ENCODE results near the gene C1orf35.

C1orf35 gene

DNA sequence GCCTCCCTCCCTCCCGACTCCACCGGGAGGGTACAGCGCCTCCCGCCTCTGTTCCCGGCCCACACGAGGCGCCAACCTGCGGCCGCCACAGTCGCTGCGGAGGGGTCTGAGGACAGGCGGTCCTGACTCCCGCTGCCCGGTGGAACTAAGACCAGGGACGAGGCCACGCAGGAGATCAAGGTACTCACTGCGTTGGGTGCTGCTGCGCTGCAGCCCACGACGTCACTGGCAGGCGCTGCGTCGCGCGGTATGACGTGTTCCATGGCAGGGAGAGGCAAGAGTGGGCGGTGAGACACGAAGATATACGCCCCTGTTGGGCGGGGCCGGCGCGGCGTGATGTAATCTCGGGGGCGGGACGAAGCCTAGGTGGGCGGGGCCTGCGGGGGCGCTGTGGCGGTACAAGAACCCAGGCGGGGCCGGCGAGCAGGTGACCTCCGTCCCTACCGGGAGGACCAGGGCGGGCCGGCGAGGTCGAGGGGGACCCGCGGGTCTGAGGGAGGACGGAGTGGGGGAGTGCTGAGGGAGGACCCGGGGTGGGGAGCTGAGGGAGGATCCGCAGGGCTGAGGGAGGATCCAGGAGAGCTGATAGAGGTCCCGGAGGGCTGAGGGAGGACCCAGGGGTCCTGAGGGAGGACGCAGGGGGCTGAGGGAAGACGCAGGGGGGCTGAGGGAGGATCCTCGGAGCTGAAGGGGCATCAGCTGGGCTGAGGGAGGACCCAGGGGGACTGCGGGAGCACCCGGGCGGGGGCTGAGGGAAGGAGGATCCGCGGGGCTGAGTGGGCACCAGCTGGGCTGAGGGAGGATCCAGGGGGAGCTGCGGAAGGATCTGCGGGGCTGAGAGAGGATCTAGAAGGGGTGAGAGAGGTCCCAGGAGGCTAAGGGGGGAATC is 6.2 kb upstream of the C1orf35 start, which contains the start of gene MRPL55:
Gene MRPL55, minus strand, starts transcription at position 227 of the 889 bp plus-strand sequence. CDS start 1,039 bp downstream, outside the sequence.
- peak; percentile 77 to 80 for DNase-seq

DNA sequence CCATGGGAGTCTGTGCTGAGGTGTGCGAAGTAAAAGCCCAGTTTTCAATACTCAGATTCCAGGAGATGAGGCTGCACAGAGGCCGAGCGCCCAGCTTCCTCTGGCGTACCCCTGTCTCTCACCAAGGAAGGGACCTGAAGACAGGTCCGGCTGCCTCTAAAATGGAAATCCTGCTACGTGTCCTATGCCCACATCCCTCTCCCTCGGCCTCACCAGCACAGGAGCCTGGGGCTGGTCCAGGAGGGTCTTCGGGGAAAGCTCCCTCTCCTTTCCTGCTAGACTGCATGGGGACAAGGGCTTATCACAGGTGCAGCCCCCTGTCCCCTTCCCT is 5.6 kb upstream of the C1orf35 start:
- DNase-seq, result no peak

GRCh38 chr1:228108055-228108690 is 5.0 kb upstream of the C1orf35 start:
- no peak for DNase-seq

DNA sequence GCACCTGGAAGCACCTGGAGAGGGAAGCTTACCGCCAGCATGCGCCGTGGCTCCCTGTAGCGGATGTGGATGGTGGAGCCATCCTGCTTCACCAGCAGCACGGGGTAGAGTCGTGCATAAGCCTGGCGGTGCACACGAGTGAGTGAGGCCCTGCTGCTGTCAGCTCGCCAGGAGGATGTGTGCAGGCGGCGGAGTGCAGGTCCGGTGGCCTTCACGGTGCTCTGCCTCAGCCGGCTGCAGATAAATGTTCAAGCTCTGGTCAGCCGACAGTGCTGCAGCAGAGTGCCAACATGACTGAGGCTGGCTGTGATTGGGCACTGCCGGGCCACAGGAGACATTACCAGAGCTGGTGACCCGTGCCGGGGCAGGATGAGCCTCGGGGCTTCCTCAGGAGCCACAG is 4.5 kb upstream of the C1orf35 start:
- no peak for DNase-seq

- no peak for DNase-seq
These were observed 3.6 kb upstream of the C1orf35 start for GRCh38 chr1:228106800-228107054.

DNA sequence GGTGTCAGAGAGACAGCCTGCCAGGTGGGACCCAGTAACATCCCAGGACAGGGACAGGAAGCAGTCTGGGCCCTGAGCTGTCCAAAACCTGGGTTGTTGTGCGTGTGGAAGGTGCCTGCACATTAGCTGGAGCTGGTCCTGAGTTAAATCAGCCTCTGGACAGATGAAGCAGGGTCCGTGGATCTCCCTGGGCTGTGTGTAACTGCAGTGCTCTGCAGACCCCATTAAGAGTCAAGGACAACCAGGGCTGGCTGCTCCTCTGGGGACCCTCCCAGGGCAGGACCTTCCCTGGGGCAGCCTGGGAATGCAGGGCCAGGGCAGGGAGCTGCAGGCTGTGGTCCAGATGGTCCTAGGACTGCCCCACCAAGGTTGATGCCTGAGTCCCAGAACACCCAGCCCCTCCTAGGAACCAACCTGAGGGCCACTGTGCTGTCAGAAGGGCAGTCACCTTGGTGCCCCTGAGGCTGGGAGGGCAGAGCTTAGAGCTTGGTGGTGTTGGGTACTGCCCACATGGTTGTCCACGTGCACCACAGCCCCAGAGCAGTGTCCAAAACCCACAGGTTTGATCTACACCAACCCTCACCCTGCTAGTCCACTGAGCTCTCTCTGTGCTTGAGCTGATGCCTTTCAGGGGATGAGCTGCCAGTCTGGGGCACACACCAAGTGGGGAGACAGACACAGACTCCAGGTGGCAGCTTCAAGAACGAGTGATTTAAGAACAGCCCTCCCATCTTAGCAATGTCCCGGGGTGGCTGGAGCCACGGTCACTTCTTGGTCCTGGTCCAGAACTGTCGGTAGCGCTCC is 3.1 kb upstream of the C1orf35 start:
- DNase-seq, result no peak

- DNase-seq, result no peak
These were observed 2.3 kb upstream of the C1orf35 start for GRCh38 chr1:228105270-228105995.

- DNase-seq, result no peak
These were observed 1.6 kb upstream of the C1orf35 start for GRCh38 chr1:228104526-228105269.

DNA sequence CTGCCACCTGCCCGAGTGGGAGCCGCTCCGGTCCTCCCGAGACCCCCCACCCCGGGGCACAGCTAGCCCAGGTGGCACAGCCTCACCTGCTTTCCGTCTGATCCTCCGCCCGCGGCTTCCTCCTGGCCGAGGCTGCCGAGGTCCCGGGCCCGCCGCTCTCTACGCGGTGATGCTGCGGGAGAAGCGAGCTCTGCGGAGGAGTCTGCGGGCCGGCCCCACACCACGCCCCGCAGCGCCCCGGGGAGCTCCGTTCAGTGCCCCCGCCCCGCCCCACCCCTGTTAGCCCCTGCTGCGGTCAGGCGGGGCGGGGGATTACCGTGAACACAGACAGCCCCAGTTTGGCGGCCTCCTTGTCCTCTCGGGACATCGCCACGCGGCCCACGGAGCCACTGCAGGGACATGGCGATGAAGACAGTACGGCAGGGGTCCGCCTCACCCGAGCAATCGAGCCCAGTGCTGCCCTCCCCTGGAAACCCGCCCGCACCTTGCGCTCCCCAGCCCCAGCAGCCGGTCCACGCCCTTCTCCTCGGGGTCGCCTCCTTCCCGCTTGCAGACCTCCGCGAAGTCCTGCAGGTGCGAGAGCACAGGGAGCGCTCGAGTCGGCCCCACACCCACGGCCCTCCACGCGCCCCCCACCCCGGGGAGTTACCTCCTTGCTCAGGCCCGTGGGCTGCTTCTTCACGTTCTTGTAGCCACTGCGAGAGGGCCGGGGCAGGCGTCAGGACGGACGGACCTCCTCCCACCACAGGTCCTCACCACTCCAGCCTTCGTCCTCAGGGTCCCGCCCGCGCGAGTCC is 933 bp downstream of the C1orf35 start:
- no peak for DNase-seq

DNA sequence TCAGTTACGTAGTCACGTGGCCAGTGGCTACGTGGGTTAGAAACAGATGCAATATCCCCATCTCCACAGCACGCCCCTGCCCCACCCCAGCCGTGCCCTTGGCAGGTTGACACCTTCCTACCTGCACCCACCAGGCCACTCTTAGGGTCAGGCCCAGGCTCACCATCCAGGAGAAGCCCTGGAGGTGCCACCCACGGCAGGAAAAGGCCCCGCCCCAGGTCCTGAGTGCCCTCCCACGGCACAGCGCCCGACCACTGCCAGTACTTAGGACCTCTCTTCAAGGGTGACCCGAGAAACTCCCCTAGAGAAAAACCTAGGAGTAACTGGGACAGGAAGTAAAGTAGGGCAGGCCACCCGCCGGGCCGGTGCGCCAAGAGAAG is 1.5 kb downstream of the C1orf35 start:
- no peak for DNase-seq

DNA sequence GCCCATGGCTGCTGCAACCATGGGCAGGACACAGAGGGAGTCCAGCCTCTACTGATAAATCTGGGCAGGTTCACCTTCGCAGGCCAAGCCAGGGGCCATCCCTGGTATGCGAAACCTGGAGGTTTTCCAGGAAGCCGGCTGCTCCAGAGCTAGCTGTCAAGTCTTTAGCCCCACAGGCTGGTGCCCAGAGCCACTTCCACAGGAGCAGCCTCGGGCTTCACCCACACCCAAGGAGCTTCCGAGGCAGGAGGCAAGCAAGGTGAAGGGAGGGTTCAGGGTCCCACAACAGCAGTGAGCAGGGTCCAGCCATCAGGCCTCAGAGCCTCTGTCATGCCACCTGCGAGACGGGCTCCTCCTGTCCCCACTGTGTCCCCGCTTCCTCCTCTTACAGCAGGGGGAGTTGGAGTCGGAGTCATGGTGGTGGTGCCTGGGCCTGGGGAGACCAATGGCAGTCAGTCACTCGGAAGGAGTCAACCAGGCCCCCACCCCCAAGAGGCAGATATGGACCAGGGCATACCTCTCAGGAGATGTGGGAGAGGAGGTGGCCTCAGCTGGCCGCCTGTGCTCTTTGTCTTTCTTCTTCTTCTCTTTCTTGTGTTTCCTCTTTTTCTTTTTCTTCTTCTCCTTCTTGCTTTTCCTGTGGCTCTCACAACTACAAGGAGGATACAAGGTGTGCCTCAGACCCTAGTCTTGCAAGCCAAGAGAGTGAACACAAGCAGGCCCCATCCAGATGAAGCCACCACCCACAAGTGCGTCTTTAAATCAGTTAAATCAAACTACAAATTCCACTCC is 2.1 kb downstream of the C1orf35 start:
- no peak for DNase-seq

DNA sequence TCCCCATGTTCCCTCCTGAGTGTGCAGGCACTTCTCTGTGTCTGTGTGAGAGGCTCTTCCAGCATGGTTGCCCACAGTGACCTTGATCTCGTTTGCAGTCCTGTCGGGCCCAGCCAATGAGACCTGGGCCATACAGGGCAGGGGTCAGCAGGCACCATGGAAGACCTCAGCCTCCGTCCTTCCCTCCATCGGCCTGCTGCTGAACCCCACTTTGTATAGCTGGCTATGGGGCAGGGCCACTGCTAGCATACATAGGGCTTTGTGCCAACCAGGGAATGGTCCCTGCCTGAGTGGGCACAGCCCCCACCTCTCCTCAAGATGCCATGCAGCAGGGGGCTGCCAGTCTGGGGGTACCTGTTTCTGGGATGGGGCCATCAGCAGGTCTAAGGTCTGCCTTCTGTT is 3.8 kb downstream of the C1orf35 start:
- DNase-seq, result no peak

DNA sequence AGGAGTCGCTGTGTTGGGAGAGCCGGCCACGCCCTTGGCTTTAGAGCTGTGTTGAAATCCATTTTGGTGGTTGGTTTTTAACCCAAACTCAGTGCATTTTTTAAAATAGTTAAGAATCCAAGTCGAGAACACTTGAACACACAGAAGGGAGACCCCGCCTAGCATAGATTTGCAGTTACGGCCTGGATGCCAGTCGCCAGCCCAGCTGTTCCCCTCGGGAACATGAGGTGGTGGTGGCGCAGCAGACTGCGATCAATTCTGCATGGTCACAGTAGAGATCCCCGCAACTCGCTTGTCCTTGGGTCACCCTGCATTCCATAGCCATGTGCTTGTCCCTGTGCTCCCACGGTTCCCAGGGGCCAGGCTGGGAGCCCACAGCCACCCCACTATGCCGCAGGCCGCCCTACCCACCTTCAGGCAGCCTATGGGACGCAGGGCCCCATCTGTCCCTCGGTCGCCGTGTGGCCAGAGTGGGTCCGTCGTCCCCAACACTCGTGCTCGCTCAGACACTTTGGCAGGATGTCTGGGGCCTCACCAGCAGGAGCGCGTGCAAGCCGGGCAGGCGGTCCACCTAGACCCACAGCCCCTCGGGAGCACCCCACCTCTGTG is 4.7 kb downstream of the C1orf35 start:
- no peak for DNase-seq

DNA sequence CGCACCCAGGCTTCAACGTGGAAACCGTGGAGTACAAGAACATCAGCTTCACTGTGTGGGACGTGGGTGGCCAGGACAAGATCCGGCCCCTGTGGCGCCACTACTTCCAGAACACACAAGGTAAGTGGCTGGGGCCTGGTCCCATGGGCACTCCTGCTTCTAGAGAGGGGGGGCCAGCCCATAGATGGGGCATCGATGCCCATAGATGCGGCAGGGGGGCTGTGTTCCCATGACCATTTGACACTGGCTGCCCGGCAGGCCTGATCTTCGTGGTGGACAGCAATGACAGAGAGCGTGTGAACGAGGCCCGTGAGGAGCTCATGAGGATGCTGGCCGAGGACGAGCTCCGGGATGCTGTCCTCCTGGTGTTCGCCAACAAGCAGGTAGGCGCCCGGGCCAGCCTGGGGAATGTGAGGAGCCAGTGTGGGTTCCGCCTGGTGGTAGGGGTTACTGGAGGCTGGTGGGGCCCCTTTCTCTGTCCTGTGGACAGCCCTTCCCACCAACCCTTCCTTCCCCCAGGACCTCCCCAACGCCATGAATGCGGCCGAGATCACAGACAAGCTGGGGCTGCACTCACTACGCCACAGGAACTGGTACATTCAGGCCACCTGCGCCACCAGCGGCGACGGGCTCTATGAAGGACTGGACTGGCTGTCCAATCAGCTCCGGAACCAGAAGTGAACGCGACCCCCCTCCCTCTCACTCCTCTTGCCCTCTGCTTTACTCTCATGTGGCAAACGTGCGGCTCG is 5.6 kb downstream of the C1orf35 start:
- DNase-seq, result no peak

- no peak for DNase-seq
These were observed 6.5 kb downstream of the C1orf35 start for GRCh38 chr1:228096416-228097332.

DNA sequence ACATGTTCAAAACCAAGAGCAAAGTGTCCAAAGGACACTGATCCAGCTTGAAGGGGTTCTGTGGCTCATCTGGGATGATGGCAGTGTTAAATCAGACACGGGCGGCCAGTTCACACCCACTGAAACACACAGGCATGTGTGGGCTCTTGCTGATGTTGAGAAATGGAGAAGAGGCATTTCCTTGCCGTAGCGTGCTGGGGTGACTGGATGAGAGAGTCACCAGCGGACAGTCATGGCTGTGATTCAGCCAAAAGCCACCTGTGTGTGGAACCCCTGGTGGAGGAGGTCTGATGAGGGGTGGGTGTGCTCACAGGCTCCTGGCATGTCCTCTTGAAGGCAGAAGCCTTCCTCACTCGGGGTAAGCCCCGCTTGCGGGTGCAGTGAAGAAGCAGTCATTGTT is 7.2 kb downstream of the C1orf35 start:
- DNase-seq, result no peak

- no peak for DNase-seq
These were observed 8.0 kb downstream of the C1orf35 start for GRCh38 chr1:228095161-228095560.

GRCh38 chr1:228094432-228095016 is 8.6 kb downstream of the C1orf35 start:
- no peak for DNase-seq

Data from NCI-H187 (cell line).